Left ventricle myocardium inferior (tissue), 1 donor: ENCODE data around the gene EHBP1L1. TPM values are rescaled to one million over a fixed set of nuclear protein-coding genes. Genes with fewer than 3 reads are reported as not detected.

Experiments used
- DNase-seq: peaks from one replicate; pipeline ENCODE4 v3.0.0-alpha.2; 2020
- H3K27ac ChIP-seq: fragments of 200-600 bp; replicated peaks from 2 replicates; pipeline ENCODE4 v1.8.0; 2021
- H3K27me3 ChIP-seq: fragments of 200-600 bp; 2 replicates; pipeline ENCODE4 v1.8.0; 2021; ENCODE audit warnings: low read depth
- H3K36me3 ChIP-seq: fragments of 200-600 bp; 2 replicates; pipeline ENCODE4 v1.8.0; 2021
- H3K4me1 ChIP-seq: fragments of 200-600 bp; 2 replicates; pipeline ENCODE4 v1.8.0; 2021
- H3K4me3 ChIP-seq: fragments of 200-600 bp; 2 replicates; pipeline ENCODE4 v1.8.0; 2021; ENCODE audit warnings: mild to moderate bottlenecking, moderate library complexity
- H3K9me3 ChIP-seq: fragments of 200-600 bp; replicated peaks from 2 replicates; pipeline ENCODE4 v1.8.0; 2021
- CTCF ChIP-seq: fragments of 200-600 bp; IDR thresholded peaks from 2 replicates; pipeline ENCODE4 v1.8.0; 2021; ENCODE audit warnings: antibody characterized with exemption, mild to moderate bottlenecking, borderline replicate concordance
- intact Hi-C: fragments of 100-400 bp; cut with micrococcal nuclease; formaldehyde crosslinking; loops from one replicate; pipeline ENCODE4 v1.11.0; 2022
- total RNA-seq: library from RNA; stranded (reverse); fragmentation: NEBNext Ultra II Directional; extraction: Animal tissue kit (Norgen Biotek cat#: 25700); gene quantifications from one replicate; pipeline ENCODE4 v1.2.1, GENCODE V29; 2021
- donor health status: DM: no; HTN: yes; CAD: no; lungs with severe emphysema.

Gene EHBP1L1
- total RNA-seq, 1 donor from 2014 or later = 69.5 TPM

- Histone ChIP-seq H3K27ac (no peak overlapping the region), H3K36me3 (peaks cover 62% of the 10 kb centered on the region), H3K27me3 (no peaks in the 10 kb centered on the region), H3K9me3 (no peaks in the 10 kb centered on the region), H3K4me1 (peaks cover 48% of the 10 kb centered on the region), H3K4me3 (peak overlapping the region; percentile 93)
- no peak for TF ChIP-seq CTCF
- no peak for DNase-seq
- intact Hi-C loops = no loop called here
Observed at GRCh38 chr11:65617136-65617850, 41.4 kb downstream of the EHBP1L1 start.

- Histone ChIP-seq H3K36me3 (peaks cover 60% of the 10 kb centered on the region), H3K27me3 (no peaks in the 10 kb centered on the region), H3K9me3 (no peaks in the 10 kb centered on the region), H3K4me3 (no peak overlapping the region), H3K4me1 (peaks cover 39% of the 10 kb centered on the region), H3K27ac (no peak overlapping the region)
- intact Hi-C loops = no loop called here
- no peak for DNase-seq
- no peak for TF ChIP-seq CTCF
Observed at GRCh38 chr11:65617990-65618751, 42.3 kb downstream of the EHBP1L1 start.

- Histone ChIP-seq H3K27ac (no peak overlapping the region), H3K27me3 (no peaks in the 10 kb centered on the region), H3K36me3 (peaks cover 65% of the 10 kb centered on the region), H3K4me3 (no peak overlapping the region), H3K9me3 (no peaks in the 10 kb centered on the region), H3K4me1 (peaks cover 33% of the 10 kb centered on the region)
- intact Hi-C loops = no loop called here
- TF ChIP-seq CTCF = no peak
- DNase-seq = no peak
Observed at GRCh38 chr11:65618763-65619162, 42.9 kb downstream of the EHBP1L1 start.

GRCh38 chr11:65619281-65619928 is 43.6 kb downstream of the EHBP1L1 start:
- Histone ChIP-seq H3K27ac (no peak overlapping the region), H3K36me3 (peaks cover 72% of the 10 kb centered on the region), H3K4me1 (peaks cover 28% of the 10 kb centered on the region), H3K27me3 (no peaks in the 10 kb centered on the region), H3K9me3 (no peaks in the 10 kb centered on the region), H3K4me3 (no peak overlapping the region)
- TF ChIP-seq CTCF = no peak
- DNase-seq = no peak
- intact Hi-C loops = no loop called here

GRCh38 chr11:65620666-65621065 is 44.8 kb downstream of the EHBP1L1 start:
- intact Hi-C loops = loop anchor here (5.0 kb wide), 1 partner anchor 357 kb away; no protein-coding TSS in a partner anchor
- DNase-seq = no peak

More at GRCh38 chr11:65620666-65621065, 44.8 kb downstream of the EHBP1L1 start:
- Histone ChIP-seq H3K36me3 (peaks cover 84% of the 10 kb centered on the region), H3K27me3 (no peaks in the 10 kb centered on the region), H3K9me3 (no peaks in the 10 kb centered on the region), H3K27ac (no peak overlapping the region), H3K4me3 (no peak overlapping the region), H3K4me1 (peaks cover 23% of the 10 kb centered on the region)
- no peak for TF ChIP-seq CTCF
